ENCODE measurements around the gene SDSL. TPM values are rescaled to one million over a fixed set of nuclear protein-coding genes. Genes with fewer than 3 reads are reported as not detected.
A peak's percentile ranks its signal among the peaks of the same experiment; 100 is the strongest.

Gene SDSL, protein sequence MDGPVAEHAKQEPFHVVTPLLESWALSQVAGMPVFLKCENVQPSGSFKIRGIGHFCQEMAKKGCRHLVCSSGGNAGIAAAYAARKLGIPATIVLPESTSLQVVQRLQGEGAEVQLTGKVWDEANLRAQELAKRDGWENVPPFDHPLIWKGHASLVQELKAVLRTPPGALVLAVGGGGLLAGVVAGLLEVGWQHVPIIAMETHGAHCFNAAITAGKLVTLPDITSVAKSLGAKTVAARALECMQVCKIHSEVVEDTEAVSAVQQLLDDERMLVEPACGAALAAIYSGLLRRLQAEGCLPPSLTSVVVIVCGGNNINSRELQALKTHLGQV
- total RNA-seq = 13.3 TPM
- long read RNA-seq, transcript SDSL-202 (8 exons, 1,449 nt) = major isoform, 24 of 26 reads
- long read RNA-seq, partial matches to known transcripts = 1 of 26 reads
- long read RNA-seq, other reads (novel, unspliced or antisense) = 1 of 26 reads

DNA sequence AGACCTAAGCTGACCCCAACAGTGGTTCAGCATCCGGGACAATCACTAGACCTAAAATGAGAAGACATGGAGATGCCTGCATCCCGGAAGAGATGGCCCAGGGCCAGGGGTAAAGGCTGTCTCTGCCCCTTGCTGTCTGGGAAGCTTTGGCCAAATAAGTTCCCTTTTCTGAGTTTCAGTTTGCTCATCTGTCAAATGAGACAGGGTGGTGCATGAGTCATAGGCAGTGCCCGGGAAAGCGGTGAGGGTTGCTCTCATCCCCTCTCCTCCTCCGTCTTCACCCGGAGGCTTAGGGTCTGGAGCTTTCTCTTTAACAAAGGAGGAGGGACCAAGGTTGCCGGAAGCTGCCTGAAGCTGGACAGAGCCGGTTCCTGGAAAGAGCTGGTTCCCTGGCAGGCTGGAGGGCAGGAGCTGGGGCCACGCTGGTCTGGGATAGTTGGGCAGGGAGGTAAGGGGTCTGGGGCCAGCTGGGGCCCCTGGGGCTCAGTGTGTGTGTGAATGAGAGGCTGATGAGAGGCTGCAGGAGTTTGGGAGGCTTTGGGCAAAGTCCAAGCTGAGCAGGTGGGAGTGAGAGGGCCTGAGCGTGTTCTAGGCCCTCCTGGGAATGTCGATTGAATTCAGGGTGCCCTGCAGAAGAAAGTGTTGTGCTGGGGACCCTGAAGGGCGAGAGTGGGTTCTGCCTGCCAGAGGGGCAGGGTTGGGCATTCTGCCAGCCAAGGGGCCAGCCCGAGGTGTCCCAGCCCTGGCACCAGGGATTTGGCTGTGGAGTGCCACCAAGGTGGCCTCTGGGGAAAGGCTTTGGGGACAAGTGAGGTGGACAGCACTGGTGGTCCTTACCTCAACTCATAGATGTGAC, at the start of gene SDSL:
Gene SDSL, plus strand, starts transcription at position 351 of the 856 bp plus-strand sequence. CDS start 5,603 bp downstream, outside the sequence.
- Histone ChIP-seq H3K27me3 (ENCODE audit: low read depth) (no peaks in the 10 kb centered on the region), H3K4me3 (peak within 1 kb of the TSS; percentile 68), H3K36me3 (no peaks in the 10 kb centered on the region), H3K4me1 (peaks cover 15% of the 10 kb centered on the region), H3K27ac (replicated peaks) (peak within 1 kb of the TSS; percentile 53), H3K9me3 (replicated peaks) (no peaks in the 10 kb centered on the region)
- TF ChIP-seq, protein P1, sequence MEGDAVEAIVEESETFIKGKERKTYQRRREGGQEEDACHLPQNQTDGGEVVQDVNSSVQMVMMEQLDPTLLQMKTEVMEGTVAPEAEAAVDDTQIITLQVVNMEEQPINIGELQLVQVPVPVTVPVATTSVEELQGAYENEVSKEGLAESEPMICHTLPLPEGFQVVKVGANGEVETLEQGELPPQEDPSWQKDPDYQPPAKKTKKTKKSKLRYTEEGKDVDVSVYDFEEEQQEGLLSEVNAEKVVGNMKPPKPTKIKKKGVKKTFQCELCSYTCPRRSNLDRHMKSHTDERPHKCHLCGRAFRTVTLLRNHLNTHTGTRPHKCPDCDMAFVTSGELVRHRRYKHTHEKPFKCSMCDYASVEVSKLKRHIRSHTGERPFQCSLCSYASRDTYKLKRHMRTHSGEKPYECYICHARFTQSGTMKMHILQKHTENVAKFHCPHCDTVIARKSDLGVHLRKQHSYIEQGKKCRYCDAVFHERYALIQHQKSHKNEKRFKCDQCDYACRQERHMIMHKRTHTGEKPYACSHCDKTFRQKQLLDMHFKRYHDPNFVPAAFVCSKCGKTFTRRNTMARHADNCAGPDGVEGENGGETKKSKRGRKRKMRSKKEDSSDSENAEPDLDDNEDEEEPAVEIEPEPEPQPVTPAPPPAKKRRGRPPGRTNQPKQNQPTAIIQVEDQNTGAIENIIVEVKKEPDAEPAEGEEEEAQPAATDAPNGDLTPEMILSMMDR (IDR thresholded peaks at IDR 0.05; ENCODE audit: borderline replicate concordance) = no peak
- intact Hi-C loops (cut with micrococcal nuclease) = no loop called here
- peak; percentile 42 for DNase-seq

DNA sequence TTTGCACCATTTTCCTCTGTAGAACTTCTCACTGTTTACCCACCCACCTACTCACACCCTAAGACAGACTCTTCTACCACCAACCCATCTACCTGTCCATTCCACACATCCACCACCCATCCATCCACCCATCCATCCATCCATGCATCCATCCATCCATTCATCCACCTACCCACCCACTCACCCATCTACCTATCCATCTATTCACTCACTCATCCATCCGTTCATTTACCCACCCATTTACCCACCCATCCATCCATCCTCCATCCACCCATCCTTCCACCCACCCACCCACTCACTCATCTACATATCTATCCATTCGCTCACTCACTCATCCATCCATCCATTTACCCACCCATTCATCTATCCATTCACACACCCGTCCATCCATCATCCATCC, 48.7 kb upstream of the SDSL start:
- H3K27ac ChIP-seq (replicated peaks) = no peak overlapping the region
- intact Hi-C loops (cut with micrococcal nuclease) = no loop called here
- no peak for DNase-seq
- H3K4me1 ChIP-seq = peaks cover under 1% of the 10 kb centered on the region
- peaks cover 73% of the 10 kb centered on the region for H3K36me3 ChIP-seq
- no peak overlapping the region for H3K4me3 ChIP-seq
- no peaks in the 10 kb centered on the region for H3K27me3 ChIP-seq (ENCODE audit: low read depth)
- TF ChIP-seq, protein P1 (IDR thresholded peaks at IDR 0.05; ENCODE audit: borderline replicate concordance) = no peak
- no peaks in the 10 kb centered on the region for H3K9me3 ChIP-seq (replicated peaks)

DNA sequence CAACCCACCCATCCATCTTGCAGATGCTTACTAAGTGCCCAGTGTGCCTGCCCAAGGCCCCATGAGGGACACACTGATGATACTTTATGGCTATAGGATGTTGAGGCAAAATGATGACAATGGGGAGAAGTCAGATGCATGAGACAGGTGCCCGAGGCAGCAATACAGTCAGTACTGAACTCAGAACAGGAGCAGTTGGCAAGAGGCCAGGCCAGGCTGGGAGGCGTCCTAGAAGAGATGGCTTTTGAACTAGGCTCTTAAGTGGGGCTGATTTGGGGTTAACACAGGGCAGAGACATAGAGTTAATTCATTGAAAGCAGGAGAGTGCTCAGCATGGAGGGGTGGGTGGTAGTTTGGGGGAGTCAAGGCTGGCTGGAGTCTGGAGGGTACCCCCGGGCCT, 48.2 kb upstream of the SDSL start:
- Histone ChIP-seq H3K4me1 (no peaks in the 10 kb centered on the region), H3K4me3 (no peak overlapping the region), H3K36me3 (peaks cover 77% of the 10 kb centered on the region), H3K9me3 (replicated peaks) (no peaks in the 10 kb centered on the region), H3K27me3 (ENCODE audit: low read depth) (no peaks in the 10 kb centered on the region), H3K27ac (replicated peaks) (no peak overlapping the region)
- intact Hi-C loops (cut with micrococcal nuclease) = no loop called here
- TF ChIP-seq, protein P1 (IDR thresholded peaks at IDR 0.05; ENCODE audit: borderline replicate concordance) = no peak
- DNase-seq = no peak

DNA sequence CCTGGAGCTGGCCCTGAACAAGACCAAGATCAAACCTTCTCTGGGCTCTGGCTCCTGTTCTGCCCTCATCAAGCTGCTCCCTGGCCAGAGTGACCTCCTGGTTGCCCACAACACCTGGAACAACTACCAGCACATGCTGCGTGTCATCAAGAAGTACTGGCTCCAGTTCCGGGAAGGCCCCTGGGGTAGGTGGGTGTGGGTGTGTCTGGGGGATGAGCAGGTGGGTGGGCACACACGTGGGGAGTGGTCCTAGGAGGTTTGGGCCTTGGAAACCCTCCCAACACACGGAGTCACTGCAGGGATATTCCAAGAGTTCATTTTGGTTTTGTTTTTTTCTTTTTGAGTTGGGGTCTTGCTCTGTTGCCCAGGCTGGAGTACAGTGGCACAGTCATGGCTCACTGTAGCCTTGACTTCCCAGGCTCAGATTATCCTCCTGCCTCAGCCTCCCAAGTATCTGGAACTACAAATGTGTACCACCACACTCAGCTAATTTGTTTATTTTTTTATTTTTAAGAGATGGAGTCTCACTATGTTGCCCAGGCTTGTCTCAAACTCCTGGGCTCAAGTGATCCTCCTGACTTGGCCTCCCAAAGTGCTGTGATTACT, 47.3 kb upstream of the SDSL start:
- intact Hi-C loops (cut with micrococcal nuclease) = no loop called here
- no peak overlapping the region for H3K4me3 ChIP-seq
- no peak for DNase-seq

DNA sequence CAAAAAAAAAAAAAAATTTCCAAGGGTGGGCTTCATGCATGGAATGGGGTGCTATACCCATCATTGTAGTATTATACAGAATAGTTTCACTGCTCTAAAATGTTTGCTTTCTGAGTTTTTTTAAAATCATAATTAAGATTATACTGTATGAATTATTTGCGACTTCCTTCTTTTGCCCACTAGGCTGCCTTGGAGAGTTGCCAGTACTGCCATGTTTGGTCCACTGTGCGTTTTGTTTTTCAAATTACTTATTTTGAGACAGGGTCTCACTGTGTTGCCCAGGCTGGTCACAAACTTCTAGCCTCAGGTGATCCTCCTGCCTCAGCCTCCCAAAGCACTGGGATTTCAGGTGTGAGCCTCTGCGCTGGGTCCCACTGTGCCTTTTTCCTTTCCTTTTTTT, 43.9 kb upstream of the SDSL start:
- no peaks in the 10 kb centered on the region for H3K27me3 ChIP-seq (ENCODE audit: low read depth)
- no peak overlapping the region for H3K27ac ChIP-seq (replicated peaks)
- H3K36me3 ChIP-seq = peaks cover 74% of the 10 kb centered on the region
- H3K4me1 ChIP-seq = no peaks in the 10 kb centered on the region
- H3K4me3 ChIP-seq = no peak overlapping the region
- no peak for DNase-seq
- H3K9me3 ChIP-seq (replicated peaks) = no peaks in the 10 kb centered on the region
- TF ChIP-seq, protein P1 (IDR thresholded peaks at IDR 0.05; ENCODE audit: borderline replicate concordance) = no peak
- intact Hi-C loops (cut with micrococcal nuclease) = no loop called here

More for the DNA sequence above, 47.3 kb upstream of the SDSL start:
- TF ChIP-seq, protein P1 (IDR thresholded peaks at IDR 0.05; ENCODE audit: borderline replicate concordance) = no peak
- Histone ChIP-seq H3K9me3 (replicated peaks) (no peaks in the 10 kb centered on the region), H3K4me1 (no peaks in the 10 kb centered on the region), H3K27me3 (ENCODE audit: low read depth) (no peaks in the 10 kb centered on the region), H3K27ac (replicated peaks) (no peak overlapping the region), H3K36me3 (peaks cover 84% of the 10 kb centered on the region)
